Hypothalamus (tissue), 51 donors: ENCODE data around the gene SMIM38.

ENCODE experiments used
- DNase-seq, 51 donors: peaks; one replicate each; lab custom pipeline; 2025; lab: John Stamatoyannopoulos, UW

Gene SMIM38

GRCh38 chr11:69173925-69174581 lies 18.3 kb downstream of the SMIM38 start:
- no peak for DNase-seq

- DNase-seq: no peak
Observed at GRCh38 chr11:69174841-69175240, 19.1 kb downstream of the SMIM38 start.

- DNase-seq: no peak
Observed at GRCh38 chr11:69178819-69179482, 23.2 kb downstream of the SMIM38 start.

- DNase-seq: no peak
Observed at GRCh38 chr11:69180226-69180625, 24.5 kb downstream of the SMIM38 start.

- no peak for DNase-seq
Observed at GRCh38 chr11:69180726-69181125, 25.0 kb downstream of the SMIM38 start.

GRCh38 chr11:69183613-69184012 lies 27.9 kb downstream of the SMIM38 start:
- no peak for DNase-seq

GRCh38 chr11:69186316-69187260 lies 30.9 kb downstream of the SMIM38 start:
- DNase-seq: no peak

- no peak for DNase-seq
Observed at GRCh38 chr11:69187540-69188065, 31.9 kb downstream of the SMIM38 start.

GRCh38 chr11:69189059-69189458 lies 33.3 kb downstream of the SMIM38 start:
- no peak for DNase-seq

GRCh38 chr11:69190796-69191536 lies 35.2 kb downstream of the SMIM38 start:
- no peak for DNase-seq

- DNase-seq: no peak
Observed at GRCh38 chr11:69192301-69192721, 36.6 kb downstream of the SMIM38 start.

- DNase-seq: peak in 1 of 51 donors; percentile 5
Observed at GRCh38 chr11:69193151-69193550, 37.4 kb downstream of the SMIM38 start.

GRCh38 chr11:69193629-69194028 lies 37.9 kb downstream of the SMIM38 start:
- no peak for DNase-seq

- no peak for DNase-seq
Observed at GRCh38 chr11:69194396-69194795, 38.7 kb downstream of the SMIM38 start.

- DNase-seq: no peak
Observed at GRCh38 chr11:69194956-69195355, 39.2 kb downstream of the SMIM38 start.

- no peak for DNase-seq
Observed at GRCh38 chr11:69195824-69196782, 40.4 kb downstream of the SMIM38 start.

GRCh38 chr11:69196783-69197169 lies 41.0 kb downstream of the SMIM38 start:
- no peak for DNase-seq

- DNase-seq: no peak
Observed at GRCh38 chr11:69198891-69199582, 43.3 kb downstream of the SMIM38 start.
